SK-N-SH treated with all-trans-retinoic acid at 6 μM for 48 hours (cell line): ENCODE measurements around the gene CNTNAP2.

Experiments
- PATZ1 ChIP-seq: fragments of 250-450 bp; sonication (Bioruptor Pico); IDR thresholded peaks from 2 replicates; pipeline ENCODE4 v1.8.0; 2020; ENCODE audit warnings: mild to moderate bottlenecking, moderate library complexity, borderline replicate concordance
- PPARA ChIP-seq: fragments of 250-450 bp; sonication (Bioruptor Pico); IDR thresholded peaks from 2 replicates; pipeline ENCODE4 v1.5.0; 2020; ENCODE audit warnings: mild to moderate bottlenecking, borderline replicate concordance
- TCF4 ChIP-seq: fragments of 250-450 bp; sonication (Bioruptor Pico); IDR thresholded peaks from 2 replicates; pipeline ENCODE4 v1.8.0; 2021; ENCODE audit warnings: mild to moderate bottlenecking, moderate library complexity, borderline replicate concordance
- ZFP3 ChIP-seq: fragments of 250-450 bp; sonication (Bioruptor Pico); IDR thresholded peaks from 2 replicates; pipeline ENCODE4 v1.5.0; 2020; ENCODE audit warnings: mild to moderate bottlenecking, moderate library complexity

GRCh38 chr7:146660839-146661238, 544.2 kb downstream of the CNTNAP2 start:
- peak; percentile 91 for TF ChIP-seq TCF4 (CRISPR knock-in tag)
- peak; percentile 85 for TF ChIP-seq ZFP3
- peak; percentile 91 for TF ChIP-seq PATZ1 (CRISPR knock-in tag)
- no peak for TF ChIP-seq PPARA
